Hematopoietic multipotent progenitor cell treated with erythropoietin and hydrocortisone succinate and interleukin-3 and kit ligand, for 8 days (in vitro differentiated cells): ENCODE results near the gene DNMT3L.
A peak's percentile ranks its signal among the peaks of the same experiment; 100 is the strongest.
"Not testable (repeated sequence)": the region's sequence is repeated elsewhere in the genome, so short reads cannot be mapped to it uniquely, and the experiment has no call there.

Experiments
- DNase-seq: peaks from one replicate; pipeline ENCODE4 v3.0.0-alpha.2; 2015

Gene DNMT3L

GRCh38 chr21:44294391-44295162 is 32.9 kb upstream of the DNMT3L start:
- peak; percentile 18 for DNase-seq

GRCh38 chr21:44293551-44294231 is 32.0 kb upstream of the DNMT3L start:
- no peak for DNase-seq

GRCh38 chr21:44292812-44293195 is 31.1 kb upstream of the DNMT3L start:
- DNase-seq = no peak

GRCh38 chr21:44291936-44292811 is 30.5 kb upstream of the DNMT3L start:
- no peak for DNase-seq

DNA sequence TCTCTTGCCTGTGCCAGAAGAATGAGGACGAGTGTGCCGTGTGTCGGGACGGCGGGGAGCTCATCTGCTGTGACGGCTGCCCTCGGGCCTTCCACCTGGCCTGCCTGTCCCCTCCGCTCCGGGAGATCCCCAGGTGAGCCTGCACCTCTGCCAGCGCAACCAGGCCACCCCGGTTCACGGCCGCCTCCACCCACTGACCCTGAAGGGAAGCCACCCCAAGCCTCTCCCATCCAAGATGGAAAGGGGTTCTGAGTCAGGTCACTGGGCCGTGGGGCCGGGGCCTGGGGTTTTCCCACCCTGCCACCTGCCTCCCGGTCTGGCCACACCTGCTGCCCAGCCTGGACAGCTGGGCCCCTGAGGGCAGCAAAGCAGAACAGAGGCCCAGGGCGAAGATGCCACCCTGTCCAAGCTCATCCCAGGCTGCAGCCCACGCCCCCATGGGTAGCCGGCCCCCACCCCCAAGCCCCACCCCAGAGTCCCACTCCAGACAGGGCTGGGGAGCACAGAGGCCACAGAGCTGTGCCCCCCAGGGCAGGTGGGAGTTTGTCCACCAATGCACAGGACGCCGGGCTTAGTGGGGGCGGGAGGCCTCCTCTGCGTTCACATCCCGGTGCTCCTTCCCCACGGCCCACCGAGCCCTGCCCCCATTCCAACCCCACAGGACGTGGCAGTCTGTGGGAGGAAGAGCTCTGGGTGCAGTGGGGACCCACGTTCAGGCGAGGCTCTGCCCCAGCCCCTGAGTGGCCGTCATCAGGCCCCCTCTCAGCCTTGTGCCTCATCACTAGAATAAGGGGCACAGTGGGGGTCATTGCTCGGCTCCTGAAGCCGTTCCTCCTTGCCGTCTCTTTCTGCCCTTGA is 29.6 kb upstream of the DNMT3L start:
- DNase-seq = no peak

DNA sequence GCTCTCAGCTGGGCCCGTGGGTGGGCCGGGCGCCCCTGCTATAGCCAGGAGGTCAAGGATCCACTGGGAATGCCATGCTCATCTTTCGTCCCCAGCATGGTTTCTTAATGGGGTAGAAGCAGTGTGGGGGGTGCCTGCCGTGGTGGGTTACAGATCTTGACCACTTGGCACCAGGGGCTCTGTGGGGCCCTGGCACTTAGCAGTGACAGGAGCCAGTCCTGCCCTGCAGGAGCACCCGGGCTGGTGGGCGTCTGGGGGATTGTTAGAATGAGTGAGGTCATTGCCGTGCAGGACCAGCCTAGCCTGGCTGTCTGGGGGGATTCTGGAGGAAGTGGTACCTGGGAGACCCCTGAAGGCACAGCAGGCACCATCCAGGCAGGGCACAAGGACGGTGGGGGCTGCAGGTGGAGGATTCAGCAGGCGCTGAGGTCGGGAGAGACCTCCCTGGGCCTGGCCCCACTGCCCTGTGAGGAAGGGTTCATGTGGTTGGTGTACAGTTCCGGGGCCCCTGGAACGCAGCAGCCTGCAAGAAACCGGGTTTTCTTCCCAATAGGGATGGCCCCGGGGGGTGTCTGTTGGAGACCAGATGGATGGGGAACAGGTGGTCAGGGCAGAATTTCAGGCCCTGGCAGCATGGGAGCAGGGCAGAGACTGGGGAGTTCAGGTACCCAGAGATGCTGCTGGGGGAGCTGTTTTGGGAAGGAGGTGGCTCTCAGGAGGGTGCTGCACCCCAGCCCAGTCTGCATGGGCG is 28.8 kb upstream of the DNMT3L start:
- no peak for DNase-seq

GRCh38 chr21:44289381-44290010 is 27.8 kb upstream of the DNMT3L start:
- DNase-seq = no peak

DNA sequence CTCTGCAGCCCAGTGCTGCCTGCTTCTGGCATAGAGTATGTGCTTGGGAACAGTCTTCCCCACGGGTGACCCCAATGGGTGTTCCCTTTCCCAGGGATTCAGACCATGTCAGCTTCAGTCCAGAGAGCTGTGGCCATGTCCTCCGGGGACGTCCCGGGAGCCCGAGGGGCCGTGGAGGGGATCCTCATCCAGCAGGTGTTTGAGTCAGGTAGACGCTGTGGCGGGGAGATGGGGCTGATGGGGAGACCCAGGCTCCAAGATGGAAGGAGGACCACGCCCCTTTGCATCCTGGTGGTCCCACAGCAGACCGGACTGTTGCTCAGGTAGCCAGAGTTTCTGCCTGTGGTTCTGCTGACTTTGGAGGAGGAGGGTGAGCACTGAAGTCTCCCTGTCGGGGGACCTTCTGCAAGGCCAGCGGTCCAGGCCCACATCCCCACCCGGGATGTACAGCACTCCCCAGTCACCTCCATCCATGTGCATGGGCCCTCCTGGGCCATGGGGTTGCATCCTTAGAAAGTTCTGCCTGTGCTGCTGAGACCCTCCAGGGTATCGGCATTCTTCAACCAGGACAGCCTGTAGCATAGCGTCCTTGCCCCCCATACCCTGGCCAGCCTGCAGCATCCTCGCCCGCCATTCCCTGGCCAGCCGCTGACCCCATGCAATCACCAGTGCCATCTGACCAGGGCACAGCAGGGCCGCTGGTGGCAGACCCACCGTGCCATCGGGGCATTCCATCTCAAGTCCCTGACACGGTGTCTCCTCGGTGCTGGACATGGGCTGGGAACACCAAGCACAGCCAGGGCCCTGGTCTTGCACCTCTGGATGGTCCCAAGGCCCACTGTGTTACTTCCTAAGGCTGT is 26.8 kb upstream of the DNMT3L start:
- no peak for DNase-seq

GRCh38 chr21:44286716-44287632 is 25.3 kb upstream of the DNMT3L start:
- no peak for DNase-seq

- no peak for DNase-seq
Observed at GRCh38 chr21:44286086-44286715, 24.5 kb upstream of the DNMT3L start.

DNA sequence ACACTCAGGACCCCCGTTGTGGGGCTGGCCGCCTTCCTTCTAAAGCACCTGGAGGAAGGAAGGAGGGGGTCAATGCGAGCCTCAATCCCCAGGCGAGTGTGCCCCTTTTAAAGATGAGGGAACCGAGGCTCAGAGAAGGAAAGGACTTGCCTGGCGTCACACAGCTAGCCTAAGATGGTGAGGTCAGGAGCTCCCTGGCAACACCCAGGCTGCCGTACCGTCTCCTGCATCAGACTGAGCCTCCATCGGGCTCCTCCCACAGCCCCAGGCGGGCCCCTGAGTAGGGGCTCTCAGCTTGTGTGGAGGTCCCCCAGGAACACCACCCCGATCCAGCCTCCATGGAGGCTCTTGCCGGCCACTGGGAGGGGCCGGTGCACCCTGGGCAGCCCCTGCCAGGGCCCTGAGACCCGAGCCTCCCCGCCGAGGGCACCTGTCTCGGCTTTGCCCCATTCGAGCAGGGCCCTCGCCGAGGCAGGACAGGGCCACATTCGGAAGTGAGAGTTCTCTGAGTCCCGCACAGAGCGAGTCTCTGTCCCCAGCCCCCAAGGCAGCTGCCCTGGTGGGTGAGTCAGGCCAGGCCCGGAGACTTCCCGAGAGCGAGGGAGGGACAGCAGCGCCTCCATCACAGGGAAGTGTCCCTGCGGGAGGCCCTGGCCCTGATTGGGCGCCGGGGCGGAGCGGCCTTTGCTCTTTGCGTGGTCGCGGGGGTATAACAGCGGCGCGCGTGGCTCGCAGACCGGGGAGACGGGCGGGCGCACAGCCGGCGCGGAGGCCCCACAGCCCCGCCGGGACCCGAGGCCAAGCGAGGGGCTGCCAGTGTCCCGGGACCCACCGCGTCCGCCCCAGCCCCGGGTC is 23.7 kb upstream of the DNMT3L start, which contains the start of gene AIRE:
TSS of gene AIRE (plus strand) at position 739 of the 855 bp plus-strand sequence. CDS start 131 bp downstream, outside the sequence.
- no peak for DNase-seq

DNA sequence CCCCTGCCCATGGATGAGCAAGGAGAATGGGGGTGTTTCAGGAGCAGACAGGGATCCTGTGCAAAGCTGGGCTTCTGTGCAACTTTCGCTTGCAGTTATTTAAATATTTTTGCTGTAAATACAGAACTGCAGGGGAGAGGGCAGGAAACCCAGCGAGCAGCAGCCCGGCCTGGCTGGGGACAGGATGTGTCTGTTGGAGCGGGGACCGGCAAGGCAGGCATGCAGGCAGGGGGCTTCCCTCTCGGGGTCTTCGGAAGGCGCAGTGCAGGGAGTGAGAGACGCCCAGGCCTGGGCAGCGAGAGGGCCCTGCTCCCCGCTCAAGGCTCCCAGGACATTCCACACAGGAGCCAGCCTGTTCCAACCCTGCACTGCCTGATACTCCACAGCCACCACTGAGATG is 22.3 kb upstream of the DNMT3L start:
- DNase-seq = no peak

- not testable (repeated sequence) for DNase-seq
Observed at GRCh38 chr21:44283211-44283785, 21.6 kb upstream of the DNMT3L start.

DNA sequence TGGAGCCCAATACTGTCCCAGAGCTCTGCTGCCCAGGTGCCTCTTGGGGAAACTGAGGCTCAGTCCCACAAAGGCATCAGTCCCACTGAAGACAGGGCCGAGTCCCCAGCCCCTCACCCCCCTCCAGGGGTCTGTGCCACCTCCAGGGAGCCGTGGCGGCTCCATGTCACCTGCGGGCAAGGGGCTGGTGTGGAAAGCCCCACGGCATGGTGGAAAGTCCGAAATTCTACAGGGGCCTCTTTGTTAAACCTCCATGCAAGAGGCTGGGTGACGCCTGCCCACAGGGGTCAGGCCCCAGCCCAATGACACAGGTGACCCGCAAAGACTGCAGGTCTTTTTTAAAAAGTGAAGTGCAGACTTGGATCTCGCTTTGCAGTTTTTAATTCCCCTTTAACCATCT is 20.7 kb upstream of the DNMT3L start:
- no peak for DNase-seq

- DNase-seq = no peak
Observed at GRCh38 chr21:44281801-44282200, 20.1 kb upstream of the DNMT3L start.

DNA sequence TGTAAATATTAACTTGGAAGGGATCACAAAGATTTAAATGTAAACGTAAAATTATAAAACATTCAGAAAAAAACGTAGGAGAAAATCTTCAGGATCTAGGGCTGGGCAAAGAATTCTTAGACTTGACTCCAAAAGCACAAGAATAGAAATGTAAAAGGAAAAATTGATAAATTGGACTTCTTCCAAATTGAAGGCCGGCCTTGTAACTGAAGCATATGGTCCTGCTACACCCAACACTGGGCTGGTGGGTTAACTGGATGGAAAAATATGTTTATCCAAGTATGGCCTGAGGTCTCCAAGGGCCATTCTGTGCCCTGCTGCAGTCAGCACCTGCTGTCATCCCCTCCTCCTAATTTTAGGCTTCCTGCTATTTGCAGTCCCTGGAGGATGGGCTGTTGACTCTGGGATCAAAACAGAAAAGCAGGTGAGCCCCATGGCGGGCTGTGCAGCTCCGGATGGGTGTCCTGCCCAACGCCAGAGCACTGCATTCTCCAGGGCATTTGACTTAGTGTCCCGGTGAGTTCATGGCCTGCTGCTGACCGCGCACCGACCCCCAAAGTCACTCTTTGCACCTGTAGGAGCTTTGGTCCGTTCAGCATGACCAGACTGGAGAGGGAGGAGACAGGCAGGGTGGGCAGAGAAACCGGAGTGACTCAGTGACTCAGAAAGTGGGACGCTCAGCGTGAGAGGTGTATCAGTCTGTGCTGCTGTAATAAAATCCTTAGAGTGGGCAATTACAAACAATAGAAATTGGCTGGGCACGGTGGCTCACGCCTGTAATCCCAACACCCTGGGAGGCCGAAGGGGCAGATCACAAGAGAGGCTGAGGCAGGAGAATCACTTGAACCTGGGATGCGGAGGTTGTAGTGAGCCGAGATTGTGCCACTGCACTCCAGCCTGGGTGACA is 17.9 kb upstream of the DNMT3L start:
- no peak for DNase-seq
